Ovary (tissue), 3 donors: Measurements from ENCODE around the gene NDUFS7.

Source experiments
- EP300 ChIP-seq: sonication (generic); formaldehyde crosslinking; IDR thresholded peaks from one replicate; pipeline ENCODE4 v1.6.1; 2017; ENCODE audit warnings: antibody characterized with exemption
- TF ChIP-seq, protein P1 (sequence below), 3 donors: fragments of 450-650 bp in 2 of 3; fragments of 200-600 bp in 1 of 3; IDR thresholded peaks; one replicate each; pipeline versions ENCODE4 v1.5.1 to v1.8.0; 2016 to 2022; ENCODE audit warnings: antibody characterized with exemption in 3 of 3, mild to moderate bottlenecking in 1 of 3
- donor health status: DM: no; HTN: no; CAD: no.

DNA sequence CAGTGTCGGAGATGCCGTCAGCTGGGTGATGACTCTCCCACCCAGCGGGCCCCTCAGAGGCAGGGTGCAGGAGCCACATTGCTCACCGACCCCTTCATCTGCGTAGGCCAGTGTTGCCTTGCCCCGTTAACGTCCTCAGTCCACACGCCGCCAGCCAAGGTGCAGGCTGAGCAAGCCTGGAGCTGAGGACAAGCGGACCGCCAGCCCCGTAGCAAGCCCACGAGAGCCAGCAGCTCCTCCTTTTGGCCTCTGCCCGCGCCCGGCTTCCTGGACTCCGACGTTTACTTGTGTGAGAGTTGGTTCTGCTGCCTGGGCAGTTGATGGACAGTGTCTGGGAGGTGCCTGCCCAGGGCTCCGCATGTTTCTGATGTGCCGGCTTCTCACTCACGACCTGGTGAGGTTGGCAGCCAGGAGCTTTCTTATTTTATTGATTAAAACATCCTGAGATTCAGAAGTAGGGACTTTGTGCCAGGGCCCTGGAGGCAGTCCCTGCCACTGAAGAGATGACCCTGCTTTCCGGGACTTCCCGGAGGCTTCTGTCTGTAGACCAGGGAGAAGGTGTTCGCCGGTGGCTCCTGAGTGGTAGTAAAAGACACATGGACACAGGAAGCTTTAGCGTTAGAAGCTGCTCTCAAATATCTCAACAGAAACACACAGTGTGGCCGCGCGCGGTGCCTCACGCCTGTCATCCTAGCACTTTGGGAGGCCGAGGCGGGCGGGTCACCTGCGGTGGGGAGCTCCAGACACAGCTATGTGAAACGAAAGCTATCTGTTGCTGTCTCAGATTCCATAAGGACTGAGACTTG is 29.5 kb downstream of the NDUFS7 start:
- TF ChIP-seq, protein P1, sequence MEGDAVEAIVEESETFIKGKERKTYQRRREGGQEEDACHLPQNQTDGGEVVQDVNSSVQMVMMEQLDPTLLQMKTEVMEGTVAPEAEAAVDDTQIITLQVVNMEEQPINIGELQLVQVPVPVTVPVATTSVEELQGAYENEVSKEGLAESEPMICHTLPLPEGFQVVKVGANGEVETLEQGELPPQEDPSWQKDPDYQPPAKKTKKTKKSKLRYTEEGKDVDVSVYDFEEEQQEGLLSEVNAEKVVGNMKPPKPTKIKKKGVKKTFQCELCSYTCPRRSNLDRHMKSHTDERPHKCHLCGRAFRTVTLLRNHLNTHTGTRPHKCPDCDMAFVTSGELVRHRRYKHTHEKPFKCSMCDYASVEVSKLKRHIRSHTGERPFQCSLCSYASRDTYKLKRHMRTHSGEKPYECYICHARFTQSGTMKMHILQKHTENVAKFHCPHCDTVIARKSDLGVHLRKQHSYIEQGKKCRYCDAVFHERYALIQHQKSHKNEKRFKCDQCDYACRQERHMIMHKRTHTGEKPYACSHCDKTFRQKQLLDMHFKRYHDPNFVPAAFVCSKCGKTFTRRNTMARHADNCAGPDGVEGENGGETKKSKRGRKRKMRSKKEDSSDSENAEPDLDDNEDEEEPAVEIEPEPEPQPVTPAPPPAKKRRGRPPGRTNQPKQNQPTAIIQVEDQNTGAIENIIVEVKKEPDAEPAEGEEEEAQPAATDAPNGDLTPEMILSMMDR (IDR thresholded peaks at IDR 0.05): no peak
- TF ChIP-seq EP300: no peak
